NCI-H2081 treated with DMSO at 0.1 percent for 48 hours (cell line): ENCODE data around the gene STRBP.
"Not testable (repeated sequence)": the region's sequence is repeated elsewhere in the genome, so short reads cannot be mapped to it uniquely, and the experiment has no call there.

ENCODE experiments used
- DNase-seq: peaks from one replicate; lab custom pipeline; 2025; lab: John Stamatoyannopoulos, UW

Gene STRBP

DNA sequence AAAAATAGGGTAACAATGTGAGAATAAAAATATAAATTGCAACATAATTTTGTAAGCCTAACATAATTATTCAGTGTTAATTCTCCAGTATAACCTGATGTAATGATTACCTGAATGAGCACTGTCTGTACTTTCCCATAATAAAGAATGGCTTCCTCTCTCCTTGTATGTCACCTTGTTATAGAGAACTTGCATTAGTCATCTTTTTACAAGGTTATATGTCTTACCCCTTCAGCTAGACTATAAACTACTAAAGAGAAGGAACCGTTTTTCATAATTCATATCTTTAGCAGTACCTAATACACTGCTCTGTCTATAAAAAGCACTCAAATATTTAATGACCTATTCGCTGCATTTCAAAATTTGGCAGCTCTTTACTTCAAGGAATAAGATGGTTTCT, 19.8 kb downstream of the STRBP start:
- no peak for DNase-seq

DNA sequence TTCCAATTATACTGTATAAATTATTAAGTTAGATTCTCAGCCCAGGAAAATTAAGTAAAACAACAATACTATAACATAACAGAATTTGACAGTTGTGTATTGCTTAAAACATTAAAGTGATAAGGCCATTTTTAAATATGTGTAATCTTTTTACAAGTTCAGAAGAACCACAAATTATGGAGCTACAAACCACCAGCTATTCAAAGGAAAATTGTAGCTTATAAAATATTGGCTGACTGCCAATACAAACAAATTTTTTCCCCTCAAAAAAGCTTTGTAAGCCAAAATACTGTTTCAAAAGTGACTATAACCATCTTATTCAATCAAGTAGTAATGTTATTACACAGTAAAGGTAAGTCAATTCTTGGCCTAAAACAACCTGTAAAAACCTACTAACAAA, 21.9 kb downstream of the STRBP start:
- DNase-seq, result no peak

DNA sequence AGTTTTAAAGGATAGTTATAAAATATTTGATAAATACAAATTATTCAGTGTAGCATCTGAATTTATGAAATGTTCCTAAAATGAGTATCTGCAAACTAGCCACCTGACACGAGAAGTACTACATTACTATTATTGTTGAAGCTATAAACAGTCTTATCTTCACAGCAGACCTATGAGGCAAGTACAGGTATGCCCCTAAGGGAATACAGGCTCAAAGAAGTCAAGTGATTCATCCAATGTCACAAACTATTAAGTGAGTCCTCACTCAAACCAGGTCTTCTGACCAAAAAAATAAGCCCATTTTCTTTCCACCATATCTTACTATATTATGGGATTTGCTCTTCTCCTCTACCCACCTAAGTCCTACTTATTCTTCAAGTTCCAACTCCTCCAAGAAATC, 28.7 kb downstream of the STRBP start:
- DNase-seq, result no peak

DNA sequence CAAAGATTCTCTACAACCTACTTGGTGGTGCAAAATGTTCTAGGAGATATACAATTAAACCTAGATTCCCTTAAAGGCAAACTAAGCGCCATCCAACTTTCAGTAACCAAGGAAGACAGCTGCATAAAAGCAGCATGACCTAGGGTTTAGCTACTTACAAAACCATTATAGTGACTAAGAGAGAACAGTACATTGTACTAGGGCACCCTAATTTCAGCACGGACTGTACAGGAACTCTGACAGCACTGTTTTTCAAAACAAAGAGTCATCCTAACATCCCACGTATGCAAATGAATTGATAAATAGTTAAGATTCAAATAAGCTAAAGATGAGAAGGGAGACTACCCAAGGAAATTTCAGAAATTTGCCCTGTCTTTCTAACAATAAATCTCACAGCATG, 30.0 kb downstream of the STRBP start:
- DNase-seq, result no peak

DNA sequence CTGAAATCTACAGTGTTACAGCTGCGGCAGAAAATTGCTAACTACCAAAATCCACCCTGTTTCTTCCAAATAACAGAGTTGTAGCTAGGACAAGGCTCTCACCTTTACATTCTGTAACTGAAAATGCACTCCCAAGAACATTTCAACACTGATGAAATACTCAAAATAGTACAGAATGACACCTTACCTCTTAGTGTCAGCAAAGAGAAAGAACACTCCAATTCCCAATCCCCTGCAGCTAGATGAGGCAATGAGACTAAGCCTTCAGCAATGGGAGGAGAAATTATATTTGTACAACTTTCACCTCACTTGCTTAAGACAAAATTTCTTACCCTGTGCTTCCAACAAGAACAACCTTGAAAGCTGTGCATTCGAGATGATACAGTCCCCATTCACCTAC, 31.2 kb downstream of the STRBP start:
- no peak for DNase-seq

DNA sequence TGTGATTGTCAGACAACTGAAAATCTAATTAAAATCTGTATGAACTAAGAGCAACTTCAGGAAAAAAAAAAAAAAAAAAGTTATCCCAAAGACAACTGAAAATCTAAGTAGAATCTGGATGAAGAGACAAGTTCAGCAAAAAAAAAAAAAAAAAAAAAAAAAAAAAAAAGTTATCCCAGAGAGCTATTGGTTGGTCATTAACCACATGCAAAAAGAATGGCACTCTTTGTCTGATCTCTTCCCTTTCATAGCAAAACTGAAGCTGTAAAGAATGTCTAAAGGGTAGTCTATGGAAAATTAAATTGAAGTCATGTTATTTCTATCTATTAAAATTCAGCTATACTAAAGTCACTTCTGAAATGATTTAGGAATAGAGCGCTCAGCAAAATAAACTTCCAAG, 32.9 kb downstream of the STRBP start:
- no peak for DNase-seq

DNA sequence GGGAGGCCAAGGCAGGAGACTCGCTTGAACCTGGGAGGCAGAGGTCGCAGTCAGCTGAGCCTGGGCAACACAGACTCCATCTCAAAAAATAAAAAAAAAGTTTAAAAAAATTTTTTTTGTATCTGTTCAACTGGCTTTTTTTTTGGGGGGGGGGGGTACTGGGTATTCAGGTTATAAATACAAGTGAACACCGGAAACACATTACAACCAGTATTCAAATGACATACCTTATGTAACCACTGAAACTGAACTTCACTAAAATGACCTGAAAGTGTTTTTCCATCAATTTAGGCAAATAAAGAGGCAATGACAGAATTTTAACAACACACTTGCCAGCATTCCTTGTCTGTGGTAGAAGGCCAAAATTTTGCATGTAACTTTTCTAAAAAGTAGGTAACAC, 33.5 kb downstream of the STRBP start:
- DNase-seq, result no peak

DNA sequence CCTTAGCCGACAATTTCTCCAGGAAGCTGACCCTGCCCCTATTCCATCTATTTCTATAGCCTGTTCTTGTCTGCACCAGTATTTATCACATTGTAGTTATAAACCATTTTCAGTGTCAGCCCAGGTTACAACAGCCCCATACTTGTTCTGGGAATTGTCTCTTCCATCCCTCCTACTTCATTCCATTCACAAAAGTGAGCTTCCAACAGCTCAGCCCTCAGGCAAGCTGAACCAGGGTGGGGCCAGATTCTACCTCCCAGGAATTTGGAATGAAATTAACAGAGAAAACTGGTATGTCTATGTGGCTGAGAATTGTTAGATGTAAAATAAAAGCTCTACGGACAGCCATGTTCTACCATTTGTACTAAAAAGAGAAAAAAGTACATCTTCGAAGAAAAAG, 36.1 kb downstream of the STRBP start:
- no peak for DNase-seq

DNA sequence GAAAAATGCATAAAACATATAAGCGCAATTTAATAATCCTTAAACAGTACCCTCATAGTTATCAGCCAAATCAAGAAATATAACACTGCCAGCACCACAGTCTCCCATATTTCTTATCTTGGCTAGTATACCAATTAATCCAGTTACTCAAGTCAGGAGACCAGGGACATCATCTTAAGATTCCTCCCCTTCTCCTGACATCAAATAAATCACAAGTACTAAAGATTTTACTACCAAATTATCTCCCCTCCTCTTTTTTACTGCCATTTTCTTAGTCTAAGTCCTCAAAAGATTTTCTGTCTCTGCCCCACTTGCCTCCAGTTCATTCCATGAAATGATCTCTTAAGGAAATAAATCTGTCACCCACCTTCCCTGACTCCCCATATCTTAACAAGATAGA, 37.0 kb downstream of the STRBP start:
- DNase-seq, result no peak

DNA sequence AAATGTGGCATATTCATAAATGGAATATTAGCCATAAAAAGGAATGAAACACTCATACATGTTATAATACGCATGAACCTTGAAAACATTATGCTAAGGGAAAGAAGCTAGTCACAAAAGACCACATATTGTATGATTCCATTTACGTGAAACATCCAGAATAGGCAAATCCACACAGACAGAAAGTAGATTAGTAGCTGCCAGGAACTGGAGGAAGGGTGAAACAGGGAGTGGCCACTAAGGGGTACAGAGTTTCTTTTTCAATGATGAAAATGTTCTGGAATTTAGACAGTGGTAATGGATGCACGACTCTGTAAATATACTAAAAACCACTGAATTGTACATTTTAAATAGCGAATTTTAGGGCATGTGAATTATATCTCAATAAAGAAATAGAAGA, 39.4 kb downstream of the STRBP start:
- no peak for DNase-seq

DNA sequence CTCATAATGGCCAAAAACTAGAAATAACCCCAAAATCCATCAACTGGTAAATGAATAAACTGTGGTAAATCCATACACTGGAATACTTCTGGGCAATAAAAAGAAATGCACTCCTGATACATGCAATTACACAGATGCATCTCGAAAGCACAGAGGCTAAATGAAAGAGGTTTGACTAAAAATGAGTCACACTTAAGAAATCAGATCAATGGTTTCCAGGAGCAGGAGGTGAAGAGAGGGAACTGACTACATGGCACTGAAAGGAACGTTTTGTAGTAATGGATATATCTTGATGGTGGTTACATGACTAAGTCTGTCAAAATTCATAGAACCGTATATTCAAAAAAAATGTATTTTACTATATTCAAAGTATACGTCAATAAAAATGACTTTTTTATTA, 42.4 kb downstream of the STRBP start:
- no peak for DNase-seq

DNA sequence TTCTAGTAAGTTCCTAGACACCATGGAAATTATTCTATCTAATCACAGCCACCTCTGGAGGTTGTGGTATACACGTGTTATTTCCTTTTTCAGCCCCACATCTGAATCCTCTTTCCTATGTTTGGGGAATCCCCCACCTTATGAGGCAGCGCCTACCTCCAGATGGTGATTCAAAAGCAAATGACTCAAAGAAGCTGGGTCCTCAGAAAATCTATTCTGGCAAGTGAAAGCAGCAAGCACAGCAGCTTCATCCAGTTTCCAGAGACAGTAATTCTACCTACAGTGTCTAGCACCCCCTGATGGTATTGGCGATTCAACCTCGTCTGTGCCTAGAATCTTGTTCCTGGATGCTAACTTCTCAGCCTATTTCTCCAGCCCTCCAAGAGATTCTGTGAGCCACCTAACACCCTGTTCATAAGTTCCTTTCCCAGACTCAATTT, 43.0 kb downstream of the STRBP start:
- no peak for DNase-seq

DNA sequence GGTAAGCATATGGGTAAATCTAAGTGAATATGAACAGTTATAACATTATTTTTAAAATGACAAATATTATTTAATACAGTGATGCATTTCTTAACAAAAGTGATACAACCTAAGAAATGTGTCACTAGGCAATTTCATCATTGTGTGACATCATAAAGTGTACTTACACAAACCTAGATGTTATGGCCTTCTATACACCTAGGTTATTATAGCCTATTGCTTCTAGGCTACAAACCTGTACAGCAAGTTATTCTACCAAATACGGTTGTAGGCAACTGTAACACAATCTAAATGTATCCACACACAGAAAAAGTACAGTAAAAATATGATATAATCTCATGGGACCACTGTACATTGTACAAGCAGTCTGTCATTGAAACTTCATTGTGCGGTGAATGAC, 48.3 kb downstream of the STRBP start:
- no peak for DNase-seq

DNA sequence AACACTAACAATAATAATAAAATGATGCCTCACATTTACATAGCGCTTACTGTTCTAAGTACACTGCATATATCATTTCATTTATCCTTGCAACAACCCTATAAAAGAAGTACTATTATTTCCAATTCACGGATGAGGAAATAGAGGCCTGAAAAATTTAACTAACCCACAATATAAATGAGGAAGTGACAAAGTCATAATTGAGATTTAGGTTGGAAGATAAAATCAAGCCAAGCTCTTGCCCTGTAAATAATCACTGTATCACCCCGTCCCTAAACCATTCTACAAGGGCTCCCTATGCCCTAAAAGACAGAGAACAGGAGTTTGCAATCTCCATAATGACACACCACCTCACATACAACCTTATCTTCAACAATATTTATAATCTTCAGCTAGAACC, 49.6 kb downstream of the STRBP start:
- DNase-seq, result no peak

DNA sequence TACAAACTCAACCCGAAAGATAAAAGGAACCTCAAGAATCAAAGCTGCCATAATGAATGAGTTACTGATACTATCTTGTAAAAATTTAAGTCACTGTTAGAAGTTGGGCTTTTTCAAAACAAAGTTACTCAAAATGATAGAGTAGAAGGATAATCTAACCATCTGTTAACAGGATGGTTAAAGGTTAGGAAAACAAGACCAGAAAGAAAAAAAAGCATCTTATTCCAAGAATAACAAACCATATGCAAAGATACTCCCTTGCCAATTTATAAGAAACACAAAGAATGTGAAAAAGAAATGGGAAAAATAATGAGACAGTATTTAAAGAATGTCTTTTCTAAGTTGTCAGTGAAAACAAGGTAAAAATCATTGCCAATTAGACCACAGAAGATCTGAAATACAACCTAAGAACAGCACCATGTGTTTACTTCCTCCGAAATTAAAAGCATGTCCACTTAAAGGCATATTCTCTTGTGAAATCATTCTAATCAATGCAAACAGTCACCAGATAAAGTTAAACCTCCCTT, 51.2 kb downstream of the STRBP start:
- no peak for DNase-seq

DNA sequence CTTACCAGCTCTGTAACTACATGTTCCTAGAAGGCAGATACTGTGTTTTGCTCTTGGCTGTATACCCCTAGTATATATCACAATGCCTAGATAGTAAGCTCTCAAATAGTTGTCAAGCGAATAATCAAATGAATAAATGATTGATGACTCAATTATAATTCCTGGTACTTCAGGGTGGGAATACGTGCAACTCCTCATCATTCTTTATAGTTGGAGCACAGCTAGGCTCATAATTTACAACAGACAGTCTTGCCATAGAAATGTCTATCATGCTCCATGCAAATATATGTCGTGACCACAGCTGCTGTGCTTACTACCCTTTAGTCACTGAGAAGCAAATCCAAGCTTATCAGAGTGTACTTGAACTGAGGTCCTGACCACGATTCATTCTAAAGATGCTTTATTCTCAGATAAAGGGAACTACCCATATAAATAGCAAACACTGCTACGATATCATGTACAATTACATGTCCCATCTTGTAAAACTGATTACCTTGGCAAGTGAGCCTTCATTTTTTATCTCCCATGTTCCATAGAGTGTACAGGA, 52.1 kb downstream of the STRBP start:
- no peak for DNase-seq

DNA sequence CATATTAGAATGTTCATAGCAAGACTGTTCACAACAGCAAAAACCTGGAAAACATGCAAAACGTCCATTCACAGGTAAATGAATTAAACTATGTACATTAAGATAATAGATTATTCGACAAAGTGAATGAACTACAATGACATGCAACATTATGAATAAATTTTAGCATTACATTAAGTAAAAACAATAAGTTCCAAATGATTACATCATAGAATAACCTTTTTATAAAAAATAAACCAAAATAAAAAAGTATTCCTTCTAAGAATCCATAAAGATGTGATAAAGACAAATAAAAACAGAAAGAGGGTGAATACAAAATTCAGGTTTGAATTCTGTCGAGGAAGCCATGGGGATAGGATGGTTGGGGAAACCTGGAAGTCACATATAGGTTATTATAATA, 57.3 kb downstream of the STRBP start:
- DNase-seq, result no peak

DNA sequence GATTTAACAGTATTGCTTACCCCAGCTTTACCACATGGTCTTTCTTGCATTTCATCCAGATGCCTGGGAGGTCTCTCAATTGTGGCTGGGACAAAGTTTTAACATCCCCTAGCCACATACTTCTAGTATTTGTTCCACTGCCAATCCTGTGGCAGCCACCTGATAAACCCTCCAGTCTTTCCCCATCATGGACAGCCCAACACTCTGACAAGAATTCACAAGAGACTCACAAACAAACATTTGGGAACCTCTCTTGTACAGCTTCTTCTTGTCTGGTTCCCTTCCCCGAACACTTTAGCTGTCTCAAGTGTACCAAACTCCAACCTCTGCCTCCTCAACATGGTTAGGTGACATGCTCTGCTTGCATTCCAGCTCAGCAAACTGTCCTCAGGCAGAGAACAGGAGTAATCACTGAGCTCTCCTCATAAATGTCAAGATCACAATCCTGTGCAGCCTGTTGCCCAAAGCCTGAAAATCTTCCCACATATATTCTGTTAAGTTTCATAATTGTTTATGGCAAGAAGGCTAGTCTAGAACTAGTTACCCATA, 59.7 kb downstream of the STRBP start:
- DNase-seq, result no peak

DNA sequence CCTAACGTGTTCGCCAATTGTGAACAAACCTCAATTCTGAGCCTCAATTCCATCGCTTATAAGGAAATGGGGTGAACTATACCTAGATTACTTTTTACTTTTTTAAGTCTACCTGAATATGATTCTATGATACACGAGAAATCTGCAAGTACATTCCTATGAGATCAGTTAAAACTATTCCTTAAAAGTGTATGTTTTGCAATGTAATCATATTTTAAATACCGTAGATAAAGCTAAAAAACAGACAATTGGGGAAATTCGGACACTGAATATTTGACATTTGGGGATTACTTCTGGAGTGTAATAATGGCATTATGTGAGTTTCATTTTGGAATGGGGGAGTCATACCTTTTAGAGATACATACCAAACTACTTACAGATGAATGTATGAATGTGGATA, 62.3 kb downstream of the STRBP start:
- DNase-seq, result no peak

DNA sequence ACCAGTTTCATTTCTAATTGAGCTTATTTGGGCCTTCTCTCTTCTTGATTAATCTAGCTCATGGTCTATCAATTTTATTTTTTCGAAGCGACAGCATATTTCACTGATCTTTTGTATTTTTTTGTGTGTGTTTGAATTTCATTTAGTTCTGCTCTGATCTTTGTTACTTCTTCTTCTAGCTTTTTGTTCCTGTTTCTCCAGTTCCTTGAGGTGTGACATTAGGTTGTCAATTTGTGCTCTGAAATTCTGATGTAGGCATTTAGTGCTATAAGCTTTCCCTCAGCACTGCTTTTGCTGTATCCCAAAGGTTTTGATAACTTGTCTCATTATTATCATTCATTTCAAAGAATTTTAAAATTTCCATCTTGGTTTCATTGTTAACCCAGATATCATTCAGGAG, 67.3 kb downstream of the STRBP start:
- DNase-seq, result no peak

DNA sequence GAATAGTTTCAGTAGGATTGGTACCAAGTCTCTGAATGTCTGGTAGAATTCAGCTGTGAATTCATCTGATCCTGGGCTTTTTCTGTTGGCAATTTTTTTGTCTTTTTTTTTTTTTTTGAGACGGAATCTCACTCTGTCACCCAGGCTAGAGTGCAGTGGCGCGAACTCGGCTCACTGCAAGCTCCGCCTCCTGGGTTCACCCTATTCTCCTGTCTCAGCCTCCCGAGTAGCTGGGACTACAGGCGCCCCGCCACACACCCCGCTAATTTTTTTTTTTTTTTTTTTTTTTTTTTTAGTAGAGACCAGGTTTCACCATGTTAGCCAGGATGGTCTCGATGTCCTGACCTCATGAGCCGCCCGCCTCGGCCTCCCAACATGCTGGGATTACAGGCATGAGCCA, 67.9 kb downstream of the STRBP start:
- DNase-seq, result not testable (repeated sequence)

DNA sequence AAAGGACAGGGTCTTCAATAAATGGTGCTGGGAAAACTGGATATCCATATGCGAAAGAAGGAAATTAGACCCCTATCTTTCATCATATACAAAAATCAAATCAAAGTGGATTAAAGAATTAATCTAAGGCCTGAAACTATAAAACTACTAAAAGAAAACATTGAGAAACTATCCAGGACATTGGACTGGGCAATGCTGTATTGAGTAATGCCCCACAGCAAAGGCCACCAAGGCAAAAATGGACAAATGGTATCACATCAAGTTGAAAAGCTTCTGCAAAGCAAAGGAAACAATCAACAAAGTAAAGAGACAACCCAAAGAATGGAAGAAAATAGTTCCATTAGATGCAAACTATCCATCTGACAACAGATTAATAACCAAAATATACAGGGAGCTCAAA, 72.3 kb downstream of the STRBP start:
- no peak for DNase-seq

DNA sequence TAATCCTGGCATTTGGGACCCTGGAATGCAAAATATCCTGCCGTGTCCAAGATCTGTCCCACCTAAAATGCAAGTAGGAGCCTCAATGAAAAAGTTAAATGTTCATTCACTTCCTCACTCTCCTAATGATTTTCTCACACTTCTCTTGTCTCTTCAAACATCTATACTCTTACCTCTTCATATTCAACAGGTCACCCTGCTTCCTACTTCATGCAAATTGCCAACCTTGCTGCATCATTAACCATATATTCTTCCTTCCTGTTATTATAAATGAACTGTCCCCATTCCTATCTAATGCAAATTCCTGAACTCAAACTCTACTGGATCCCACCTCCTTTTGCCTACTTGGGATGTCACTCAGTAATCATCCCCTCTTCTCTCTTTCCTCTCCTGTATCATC, 74.4 kb downstream of the STRBP start:
- DNase-seq, result no peak

DNA sequence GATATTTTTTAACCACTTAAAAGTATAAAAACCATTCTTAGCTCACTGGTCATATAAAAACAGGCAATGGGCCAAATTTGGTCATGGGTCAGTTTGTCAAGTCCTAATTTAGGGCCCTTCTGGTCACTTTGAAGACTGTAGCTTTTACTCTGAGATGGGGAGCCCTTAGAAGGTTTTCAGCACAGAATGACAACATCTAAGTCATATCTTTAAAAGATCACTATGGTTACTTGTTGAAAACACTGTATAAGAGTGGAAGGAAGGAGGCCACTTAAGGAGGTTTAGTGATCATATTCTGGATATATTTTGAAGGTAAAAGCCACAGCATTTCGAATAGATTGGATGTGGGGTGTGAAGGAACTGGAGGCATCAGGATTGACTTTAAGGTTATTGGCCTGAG, 76.7 kb downstream of the STRBP start:
- no peak for DNase-seq

DNA sequence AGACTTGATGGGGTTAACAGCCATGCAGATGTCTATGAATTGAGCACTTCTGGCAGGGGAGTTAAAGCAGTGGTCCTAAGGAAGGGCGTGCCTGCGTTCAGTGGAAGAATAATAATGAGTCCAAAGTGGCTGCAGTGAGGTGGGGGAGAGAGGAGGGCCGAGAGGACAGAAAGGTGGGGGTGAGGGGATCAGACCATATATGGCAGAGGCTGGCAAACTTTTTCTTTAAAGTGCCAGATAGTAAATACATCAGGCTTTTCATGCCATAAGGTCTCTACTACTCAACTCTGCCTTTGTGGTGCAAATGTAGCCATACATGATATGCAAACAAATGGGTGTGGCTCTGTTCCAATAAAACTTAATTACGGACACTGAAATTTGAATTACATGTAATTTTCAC, 77.1 kb downstream of the STRBP start:
- DNase-seq, result no peak
